HepG2 (cell line): Measurements from ENCODE around the gene WDR76. TPM values are rescaled to one million over a fixed set of nuclear protein-coding genes. Genes with fewer than 3 reads are reported as not detected.

Experiments
- CHCHD3 ChIP-seq: sonication (generic); formaldehyde crosslinking; IDR thresholded peaks from 2 replicates; pipeline ENCODE4 v1.8.0; 2022; ENCODE audit warnings: mild to moderate bottlenecking, missing genetic modification reagents, moderate library complexity
- EHMT2 ChIP-seq: fragments of 200-600 bp; sonication (generic); IDR thresholded peaks from 2 replicates; pipeline ENCODE4 v1.7.0; 2017; ENCODE audit warnings: antibody characterized with exemption, low read depth, low read length, borderline replicate concordance
- FOXK1 ChIP-seq: sonication (generic); formaldehyde crosslinking; IDR thresholded peaks from 2 replicates; pipeline ENCODE4 v1.4.0; 2020; ENCODE audit warnings: low read depth, missing genetic modification reagents, borderline replicate concordance
- IRF9 ChIP-seq: sonication (generic); formaldehyde crosslinking; IDR thresholded peaks from 2 replicates; pipeline ENCODE4 v1.8.0; 2022; ENCODE audit warnings: missing genetic modification reagents, mild to moderate bottlenecking, borderline replicate concordance
- MAF1 ChIP-seq: sonication (generic); formaldehyde crosslinking; IDR thresholded peaks from 2 replicates; pipeline ENCODE4 v1.5.0; 2020; ENCODE audit warnings: missing genetic modification reagents, borderline replicate concordance
- PHB2 ChIP-seq: fragments of 450-650 bp; IDR thresholded peaks from 2 replicates; pipeline ENCODE4 v1.6.1; 2018; ENCODE audit not compliant: partially characterized antibody
- POLR2AphosphoS2 ChIP-seq: IDR thresholded peaks from 2 replicates; pipeline ENCODE4 v1.6.1; 2011; ENCODE audit warnings: low read depth, low read length, improper control_type of control experiment
- REXO4 ChIP-seq: sonication (generic); formaldehyde crosslinking; IDR thresholded peaks from 2 replicates; pipeline ENCODE4 v1.8.0; 2022; ENCODE audit warnings: missing genetic modification reagents, mild to moderate bottlenecking, borderline replicate concordance
- SKI ChIP-seq: fragments of 450-650 bp; IDR thresholded peaks from one replicate; pipeline ENCODE4 v1.6.1; 2018; ENCODE audit warnings: mild to moderate bottlenecking; ENCODE audit not compliant: partially characterized antibody
- SMC3 ChIP-seq: IDR thresholded peaks from 2 replicates; pipeline ENCODE4 v1.6.1; 2011; ENCODE audit warnings: low read length, improper control_type of control experiment
- SNAPC2 ChIP-seq: sonication (generic); formaldehyde crosslinking; IDR thresholded peaks from 2 replicates; pipeline ENCODE4 v1.8.1; 2022; ENCODE audit warnings: mild to moderate bottlenecking, missing genetic modification reagents
- ZFP1 ChIP-seq: IDR thresholded peaks from 2 replicates; pipeline ENCODE4 v1.6.1; 2016
- ZFP37 ChIP-seq: sonication (generic); formaldehyde crosslinking; IDR thresholded peaks from 2 replicates; pipeline ENCODE4 v1.4.0; 2020; ENCODE audit warnings: missing genetic modification reagents, borderline replicate concordance
- ZKSCAN5 ChIP-seq: sonication (generic); formaldehyde crosslinking; IDR thresholded peaks from 2 replicates; pipeline ENCODE4 v1.5.1; 2020; ENCODE audit warnings: mild to moderate bottlenecking, missing genetic modification reagents
- ZNF430 ChIP-seq: sonication (generic); formaldehyde crosslinking; IDR thresholded peaks from 2 replicates; pipeline ENCODE4 v1.9.0; 2021; ENCODE audit warnings: mild to moderate bottlenecking, missing genetic modification reagents
- ZNF441 ChIP-seq: sonication (generic); formaldehyde crosslinking; IDR thresholded peaks from 2 replicates; pipeline ENCODE4 v1.7.0; 2021; ENCODE audit warnings: missing genetic modification reagents, borderline replicate concordance
- ZNF451 ChIP-seq: sonication (generic); formaldehyde crosslinking; IDR thresholded peaks from 2 replicates; pipeline ENCODE4 v1.5.0; 2020; ENCODE audit warnings: mild to moderate bottlenecking, missing genetic modification reagents
- ZNF569 ChIP-seq: sonication (generic); formaldehyde crosslinking; IDR thresholded peaks from 2 replicates; pipeline ENCODE4 v1.5.0; 2020; ENCODE audit warnings: mild to moderate bottlenecking, missing genetic modification reagents, moderate library complexity, borderline replicate concordance
- ZNF776 ChIP-seq: sonication (generic); formaldehyde crosslinking; IDR thresholded peaks from 2 replicates; pipeline ENCODE4 v1.4.0; 2020; ENCODE audit warnings: mild to moderate bottlenecking, missing genetic modification reagents
- ZZZ3 ChIP-seq: sonication (generic); formaldehyde crosslinking; IDR thresholded peaks from 2 replicates; pipeline ENCODE4 v1.4.0; 2020; ENCODE audit warnings: missing genetic modification reagents, mild to moderate bottlenecking, borderline replicate concordance
- polyA plus RNA-seq, 8 experiments: library from polyadenylated mRNA; depleted of rRNA in 3 of 8; stranded (reverse) in 7 of 8; unstranded in 1 of 8; fragments of >200 nt; fragmentation: Illumina TruSeq in 4 of 8; extraction: Trizol in 4 of 8; gene quantifications; 2 replicates each; pipeline versions ENCODE4 v1.2.1 to v1.2.3, GENCODE V29; 2011 to 2016; ENCODE audit warnings: low read depth in 4 of 8, missing spikeins in 1 of 8, mixed read lengths in 1 of 8; ENCODE audit not compliant: insufficient read depth in 1 of 8
- total RNA-seq, 5 experiments: library from RNA; depleted of rRNA; stranded (reverse); fragments of >200 nt; fragmentation: Illumina TruSeq; extraction: Trizol; gene quantifications; 2 replicates each; pipeline ENCODE4 v1.2.3, GENCODE V29; 2016; ENCODE audit warnings: low read depth in 1 of 5
- TF ChIP-seq, protein P1 (sequence below): IDR thresholded peaks from 2 replicates; pipeline ENCODE4 v1.6.1; 2016; ENCODE audit warnings: missing genetic modification reagents, missing compliant biosample characterization
- TF ChIP-seq, protein P2 (sequence below): IDR thresholded peaks from 2 replicates; pipeline ENCODE4 v1.6.1; 2016; ENCODE audit warnings: mild to moderate bottlenecking, missing biosample characterization, missing genetic modification reagents
- TF ChIP-seq, protein P3 (sequence below): sonication (generic); formaldehyde crosslinking; IDR thresholded peaks from 2 replicates; pipeline ENCODE4 v1.8.1; 2023; ENCODE audit warnings: mild to moderate bottlenecking, missing genetic modification reagents
- TF ChIP-seq, protein P4 (sequence below): sonication (generic); formaldehyde crosslinking; IDR thresholded peaks from 2 replicates; pipeline ENCODE4 v1.4.0; 2020; ENCODE audit warnings: missing genetic modification reagents, borderline replicate concordance

The WDR76 gene
- total and polyA plus RNA-seq, 2 of the 13 experiments (the other 11 are each of a cell fraction or from before 2014, with no cell fraction given), result 1.1 to 9.7 TPM

DNA sequence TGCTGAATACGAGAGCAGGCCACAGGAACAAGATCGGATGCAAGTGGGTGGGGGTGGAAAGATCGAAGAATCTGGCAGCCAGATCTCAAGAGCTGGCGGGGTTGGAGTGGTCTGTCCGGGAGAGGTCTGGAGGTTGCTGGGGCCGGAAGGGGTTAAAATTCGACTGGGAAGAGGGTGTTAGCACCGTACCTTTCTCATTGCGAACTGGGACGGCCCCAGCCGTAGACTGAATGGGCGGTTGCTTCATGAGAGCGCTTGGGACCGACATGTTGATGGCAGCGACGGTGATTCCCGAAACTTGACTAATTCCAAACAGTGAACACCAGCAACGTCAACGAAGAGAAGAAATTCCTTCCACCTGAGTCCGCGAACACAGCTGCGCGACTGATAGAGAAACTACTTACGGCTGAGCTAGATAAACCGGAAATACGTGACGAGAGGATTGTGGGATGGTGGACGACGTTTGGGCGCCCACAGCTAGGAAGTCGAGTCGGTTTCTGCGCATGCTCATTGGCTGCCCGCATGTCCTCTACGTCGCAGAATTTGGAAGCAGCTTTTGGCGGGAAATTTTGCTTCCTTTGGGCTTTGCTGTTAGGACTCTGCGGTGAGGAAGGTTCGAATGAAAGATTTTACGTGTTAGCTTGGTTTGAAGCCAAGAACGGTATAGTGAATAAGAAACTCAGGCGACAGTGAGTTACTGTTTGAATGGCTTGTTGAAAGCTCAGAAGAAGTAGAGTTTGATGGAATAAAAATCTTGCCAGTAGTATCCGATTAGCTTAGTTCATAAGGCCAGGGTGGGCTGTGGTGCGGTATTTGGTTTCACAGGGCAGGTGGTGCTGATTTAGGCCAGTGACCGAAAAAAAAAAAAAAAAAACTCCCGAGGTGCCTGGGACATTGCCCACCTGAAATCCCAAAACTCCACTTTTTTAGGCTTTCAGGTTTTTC, 2.2 kb upstream of the WDR76 start, which contains the start of gene MFAP1 (continued):
- TF ChIP-seq IRF9 (CRISPR knock-in tag), result peak; percentile 92
- TF ChIP-seq ZKSCAN5 (CRISPR knock-in tag), result no peak
- no peak for TF ChIP-seq SNAPC2
- no peak for TF ChIP-seq PHB2
- TF ChIP-seq, protein P1, sequence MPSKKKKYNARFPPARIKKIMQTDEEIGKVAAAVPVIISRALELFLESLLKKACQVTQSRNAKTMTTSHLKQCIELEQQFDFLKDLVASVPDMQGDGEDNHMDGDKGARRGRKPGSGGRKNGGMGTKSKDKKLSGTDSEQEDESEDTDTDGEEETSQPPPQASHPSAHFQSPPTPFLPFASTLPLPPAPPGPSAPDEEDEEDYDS (CRISPR knock-in tag), result peak; percentile 65; the same call in 1 of the 2 replicates
- TF ChIP-seq ZNF441 (CRISPR knock-in tag), result peak; percentile 61; the same call in 1 of the 2 replicates
- TF ChIP-seq EHMT2, result no peak
- no peak for TF ChIP-seq REXO4 (CRISPR knock-in tag)
- TF ChIP-seq ZNF451, result no peak
- no peak for TF ChIP-seq POLR2AphosphoS2
- TF ChIP-seq MAF1 (CRISPR knock-in tag), result no peak
- TF ChIP-seq ZZZ3 (CRISPR knock-in tag), result no peak
- no peak for TF ChIP-seq ZFP37 (CRISPR knock-in tag)
- no peak for TF ChIP-seq CHCHD3 (CRISPR knock-in tag)
- TF ChIP-seq, protein P2, sequence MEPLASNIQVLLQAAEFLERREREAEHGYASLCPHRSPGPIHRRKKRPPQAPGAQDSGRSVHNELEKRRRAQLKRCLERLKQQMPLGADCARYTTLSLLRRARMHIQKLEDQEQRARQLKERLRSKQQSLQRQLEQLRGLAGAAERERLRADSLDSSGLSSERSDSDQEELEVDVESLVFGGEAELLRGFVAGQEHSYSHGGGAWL (CRISPR knock-in tag), result peak; percentile 57
- TF ChIP-seq, protein P3, sequence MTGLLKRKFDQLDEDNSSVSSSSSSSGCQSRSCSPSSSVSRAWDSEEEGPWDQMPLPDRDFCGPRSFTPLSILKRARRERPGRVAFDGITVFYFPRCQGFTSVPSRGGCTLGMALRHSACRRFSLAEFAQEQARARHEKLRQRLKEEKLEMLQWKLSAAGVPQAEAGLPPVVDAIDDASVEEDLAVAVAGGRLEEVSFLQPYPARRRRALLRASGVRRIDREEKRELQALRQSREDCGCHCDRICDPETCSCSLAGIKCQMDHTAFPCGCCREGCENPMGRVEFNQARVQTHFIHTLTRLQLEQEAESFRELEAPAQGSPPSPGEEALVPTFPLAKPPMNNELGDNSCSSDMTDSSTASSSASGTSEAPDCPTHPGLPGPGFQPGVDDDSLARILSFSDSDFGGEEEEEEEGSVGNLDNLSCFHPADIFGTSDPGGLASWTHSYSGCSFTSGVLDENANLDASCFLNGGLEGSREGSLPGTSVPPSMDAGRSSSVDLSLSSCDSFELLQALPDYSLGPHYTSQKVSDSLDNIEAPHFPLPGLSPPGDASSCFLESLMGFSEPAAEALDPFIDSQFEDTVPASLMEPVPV (CRISPR knock-in tag), result peak; percentile 79; the same call in 1 of the 2 replicates
- no peak for TF ChIP-seq SMC3
- TF ChIP-seq SKI, result peak; percentile 44
- TF ChIP-seq ZNF569, result peak; percentile 37; the same call in 1 of the 2 replicates
- TF ChIP-seq, protein P4, sequence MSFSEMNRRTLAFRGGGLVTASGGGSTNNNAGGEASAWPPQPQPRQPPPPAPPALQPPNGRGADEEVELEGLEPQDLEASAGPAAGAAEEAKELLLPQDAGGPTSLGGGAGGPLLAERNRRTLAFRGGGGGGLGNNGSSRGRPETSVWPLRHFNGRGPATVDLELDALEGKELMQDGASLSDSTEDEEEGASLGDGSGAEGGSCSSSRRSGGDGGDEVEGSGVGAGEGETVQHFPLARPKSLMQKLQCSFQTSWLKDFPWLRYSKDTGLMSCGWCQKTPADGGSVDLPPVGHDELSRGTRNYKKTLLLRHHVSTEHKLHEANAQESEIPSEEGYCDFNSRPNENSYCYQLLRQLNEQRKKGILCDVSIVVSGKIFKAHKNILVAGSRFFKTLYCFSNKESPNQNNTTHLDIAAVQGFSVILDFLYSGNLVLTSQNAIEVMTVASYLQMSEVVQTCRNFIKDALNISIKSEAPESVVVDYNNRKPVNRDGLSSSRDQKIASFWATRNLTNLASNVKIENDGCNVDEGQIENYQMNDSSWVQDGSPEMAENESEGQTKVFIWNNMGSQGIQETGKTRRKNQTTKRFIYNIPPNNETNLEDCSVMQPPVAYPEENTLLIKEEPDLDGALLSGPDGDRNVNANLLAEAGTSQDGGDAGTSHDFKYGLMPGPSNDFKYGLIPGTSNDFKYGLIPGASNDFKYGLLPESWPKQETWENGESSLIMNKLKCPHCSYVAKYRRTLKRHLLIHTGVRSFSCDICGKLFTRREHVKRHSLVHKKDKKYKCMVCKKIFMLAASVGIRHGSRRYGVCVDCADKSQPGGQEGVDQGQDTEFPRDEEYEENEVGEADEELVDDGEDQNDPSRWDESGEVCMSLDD, result no peak
- no peak for TF ChIP-seq ZFP1
- TF ChIP-seq FOXK1 (CRISPR knock-in tag), result peak; percentile 76
- TF ChIP-seq ZNF776 (CRISPR knock-in tag), result no peak
- TF ChIP-seq ZNF430 (CRISPR knock-in tag), result peak; percentile 77; the same call in 1 of the 2 replicates
